DMS114 treated with DMSO at 0.1 percent for 48 hours (cell line): ENCODE results near the gene TMA7.

Source experiments
- DNase-seq: peaks from one replicate; lab custom pipeline; 2025; ENCODE audit not compliant: unreplicated experiment; lab: John Stamatoyannopoulos, UW

The TMA7 gene

GRCh38 chr3:48408823-48409281 lies 31.2 kb upstream of the TMA7 start:
- DNase-seq, result no peak

GRCh38 chr3:48409291-48410201 lies 30.5 kb upstream of the TMA7 start:
- DNase-seq, result no peak

GRCh38 chr3:48410205-48411040 lies 29.6 kb upstream of the TMA7 start:
- no peak for DNase-seq

- no peak for DNase-seq
These were observed 28.9 kb upstream of the TMA7 start for GRCh38 chr3:48411041-48411588.

GRCh38 chr3:48411606-48412374 lies 28.3 kb upstream of the TMA7 start:
- DNase-seq, result no peak

GRCh38 chr3:48412375-48413001 lies 27.6 kb upstream of the TMA7 start:
- no peak for DNase-seq

GRCh38 chr3:48413086-48413485 lies 27.0 kb upstream of the TMA7 start:
- no peak for DNase-seq

- no peak for DNase-seq
These were observed 26.4 kb upstream of the TMA7 start for GRCh38 chr3:48413611-48414010.

- DNase-seq, result no peak
These were observed 25.4 kb upstream of the TMA7 start for GRCh38 chr3:48414376-48415250.

GRCh38 chr3:48415251-48415953 lies 24.7 kb upstream of the TMA7 start:
- DNase-seq, result no peak

GRCh38 chr3:48416091-48416505 lies 24.0 kb upstream of the TMA7 start:
- no peak for DNase-seq

GRCh38 chr3:48416546-48416945 lies 23.5 kb upstream of the TMA7 start:
- no peak for DNase-seq

- DNase-seq, result no peak
These were observed 22.4 kb upstream of the TMA7 start for GRCh38 chr3:48417529-48418108.

GRCh38 chr3:48418140-48418539 lies 21.9 kb upstream of the TMA7 start:
- DNase-seq, result no peak

GRCh38 chr3:48418651-48419050 lies 21.4 kb upstream of the TMA7 start:
- no peak for DNase-seq

- no peak for DNase-seq
These were observed 20.9 kb upstream of the TMA7 start for GRCh38 chr3:48419149-48419548.

GRCh38 chr3:48419597-48419996 lies 20.5 kb upstream of the TMA7 start:
- no peak for DNase-seq

GRCh38 chr3:48420561-48420960 lies 19.5 kb upstream of the TMA7 start:
- DNase-seq, result no peak
